SHP77 (cell line): ENCODE measurements around the gene ASIC2.

Source experiments
- DNase-seq, 2 experiments: peaks; one replicate each; lab custom pipeline; 2025; lab: John Stamatoyannopoulos, UW

ASIC2 gene

GRCh38 chr17:33113991-33114370 lies 179.1 kb downstream of the ASIC2 start:
- no peak for DNase-seq

GRCh38 chr17:33113276-33113990 lies 179.7 kb downstream of the ASIC2 start:
- no peak for DNase-seq

- DNase-seq: no peak
These were observed 180.3 kb downstream of the ASIC2 start for GRCh38 chr17:33112763-33113162.

DNA sequence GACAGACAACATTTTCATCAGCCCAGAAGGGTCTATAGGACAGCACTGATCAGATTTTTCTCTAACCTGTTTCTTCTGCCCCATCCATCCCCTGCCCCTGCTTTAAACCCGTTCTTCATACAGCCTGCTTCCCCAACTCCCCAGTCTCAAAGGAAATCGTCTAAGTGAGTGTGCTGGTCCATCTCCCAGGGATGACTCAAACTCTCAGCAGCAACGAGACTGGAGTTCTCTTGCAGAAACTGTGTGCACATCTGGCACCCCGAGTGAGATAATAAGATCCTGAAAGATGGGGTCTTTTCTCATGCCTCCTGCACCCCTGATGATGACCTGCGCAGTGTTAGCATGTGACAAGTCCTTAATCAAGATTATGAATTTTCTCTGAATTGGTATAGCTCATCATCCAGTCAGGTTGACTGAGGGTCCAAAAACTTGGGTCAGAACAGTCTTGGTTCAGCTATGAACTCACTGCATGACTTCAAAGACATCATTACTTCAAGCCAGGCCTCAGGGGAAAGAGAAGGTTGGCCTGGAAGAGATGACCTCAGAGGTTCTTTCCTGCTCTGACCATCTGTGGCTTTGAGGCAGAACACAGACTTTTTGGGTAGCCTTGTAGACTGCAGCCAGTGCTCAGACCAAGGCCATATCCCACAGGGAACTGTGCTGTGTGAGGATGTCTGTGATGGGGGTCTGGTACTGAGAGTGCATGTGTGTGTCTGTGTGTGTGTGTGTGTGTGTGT lies 183.6 kb downstream of the ASIC2 start:
- DNase-seq: no peak

- DNase-seq: no peak
These were observed 186.4 kb downstream of the ASIC2 start for GRCh38 chr17:33106525-33107165.

DNA sequence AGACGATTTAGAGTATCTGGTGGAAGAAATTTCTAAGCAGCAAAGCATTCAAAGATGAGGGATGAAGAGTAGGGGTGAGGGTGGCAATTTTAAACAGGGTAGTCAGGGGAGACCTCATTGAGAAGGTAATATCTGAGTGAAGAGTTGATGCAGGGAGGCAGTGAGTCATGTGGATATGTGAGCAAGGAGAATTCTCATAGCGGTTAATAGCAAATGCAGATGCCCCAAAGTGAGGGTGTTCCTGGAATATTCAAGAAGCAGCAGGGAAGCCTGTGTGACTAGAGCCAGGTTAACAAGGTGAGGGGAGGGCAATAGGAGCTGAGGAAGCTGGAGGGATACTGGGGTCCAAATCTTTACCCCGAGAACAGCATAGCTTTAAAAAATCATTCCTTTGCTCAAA lies 187.2 kb downstream of the ASIC2 start:
- no peak for DNase-seq

- DNase-seq: no peak
These were observed 193.2 kb downstream of the ASIC2 start for GRCh38 chr17:33099906-33100305.

DNA sequence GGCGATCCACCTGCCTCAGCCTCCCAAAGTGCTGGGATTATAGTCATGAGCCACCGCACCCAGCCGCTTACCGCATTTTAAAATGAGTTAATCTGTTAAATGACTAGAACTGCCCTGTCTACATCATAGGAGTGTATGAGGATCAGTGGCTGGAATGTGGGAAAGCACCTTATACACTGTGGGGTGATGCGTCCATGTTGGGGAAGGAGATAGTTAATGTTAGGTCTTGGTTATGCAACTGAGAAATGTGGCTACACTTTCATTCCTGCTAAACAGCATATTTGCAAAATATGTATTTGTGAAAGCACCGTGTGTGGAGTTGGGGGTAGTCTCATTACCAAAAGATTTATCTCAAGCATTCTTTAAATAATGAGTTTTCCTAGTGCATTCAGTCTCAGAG lies 193.8 kb downstream of the ASIC2 start:
- no peak for DNase-seq

GRCh38 chr17:33097411-33097810 lies 195.7 kb downstream of the ASIC2 start:
- no peak for DNase-seq

- no peak for DNase-seq
These were observed 196.9 kb downstream of the ASIC2 start for GRCh38 chr17:33096161-33096560.

DNA sequence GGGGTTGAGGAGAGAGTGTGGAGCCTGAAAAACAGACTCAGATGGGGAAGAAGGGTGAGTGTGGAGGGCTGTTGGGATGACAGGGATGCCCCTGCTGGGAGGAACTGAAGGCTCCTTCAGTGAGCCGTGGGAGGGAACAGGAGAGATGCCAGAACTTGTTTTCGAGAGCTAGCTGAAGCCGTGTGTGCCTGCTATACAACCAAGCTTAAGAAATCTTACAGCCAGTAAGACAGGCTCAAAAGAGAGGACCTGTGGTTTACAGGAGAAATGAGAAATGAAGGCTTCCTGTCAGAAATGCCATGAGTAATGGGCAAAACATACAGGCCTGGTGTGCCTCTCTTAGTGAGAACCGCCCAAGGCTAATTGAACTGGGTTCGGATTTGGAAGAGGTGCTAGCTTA lies 201.8 kb downstream of the ASIC2 start:
- DNase-seq: no peak

- DNase-seq: no peak
These were observed 202.3 kb downstream of the ASIC2 start for GRCh38 chr17:33090806-33091205.

- no peak for DNase-seq
These were observed 206.2 kb downstream of the ASIC2 start for GRCh38 chr17:33086878-33087277.

GRCh38 chr17:33086041-33086440 lies 207.1 kb downstream of the ASIC2 start:
- no peak for DNase-seq

- DNase-seq: no peak
These were observed 207.8 kb downstream of the ASIC2 start for GRCh38 chr17:33085256-33085655.

DNA sequence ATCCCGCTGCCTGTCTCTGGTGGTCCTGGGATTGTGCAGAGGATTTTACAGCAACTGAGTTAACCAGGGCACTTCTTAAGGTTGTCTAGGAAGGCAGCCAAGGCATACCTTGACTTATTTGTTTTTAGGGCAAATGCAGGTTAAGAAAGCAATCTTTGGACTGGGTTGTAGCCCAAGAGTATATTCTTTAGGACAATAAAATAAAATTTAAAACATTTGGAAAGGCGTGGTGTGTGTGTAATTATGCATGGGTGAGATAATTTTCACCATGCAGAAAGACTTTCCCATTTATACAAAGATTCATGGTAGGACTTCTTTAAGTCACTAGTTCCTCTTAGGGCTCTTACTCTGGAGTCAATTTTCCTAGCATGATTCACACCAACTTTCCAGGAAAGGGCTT lies 208.3 kb downstream of the ASIC2 start:
- no peak for DNase-seq

GRCh38 chr17:33082529-33083173 lies 210.4 kb downstream of the ASIC2 start:
- no peak for DNase-seq

GRCh38 chr17:33080091-33080490 lies 213.0 kb downstream of the ASIC2 start:
- no peak for DNase-seq

DNA sequence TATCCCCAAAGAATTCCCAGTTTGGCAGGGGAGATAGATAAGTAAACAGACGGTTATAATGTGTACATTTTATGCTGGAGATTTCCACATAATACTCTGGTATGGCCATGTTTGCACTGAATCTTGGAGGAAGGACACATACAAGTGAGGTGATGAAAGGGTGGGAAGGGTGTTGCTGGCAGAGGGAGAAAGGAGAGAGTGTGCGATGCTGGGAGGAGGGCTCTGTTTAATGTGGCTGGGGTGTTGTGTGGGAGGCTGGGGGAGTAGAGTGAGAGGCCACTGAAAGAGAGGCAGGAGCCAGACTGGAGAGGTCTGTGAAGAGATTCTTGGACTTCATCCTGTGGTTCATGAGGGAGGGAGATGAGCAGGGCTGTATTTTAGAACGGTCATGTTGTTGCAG lies 213.9 kb downstream of the ASIC2 start:
- no peak for DNase-seq

GRCh38 chr17:33076979-33077378 lies 216.1 kb downstream of the ASIC2 start:
- no peak for DNase-seq

GRCh38 chr17:33073416-33073815 lies 219.7 kb downstream of the ASIC2 start:
- no peak for DNase-seq

GRCh38 chr17:33072421-33073161 lies 220.5 kb downstream of the ASIC2 start:
- no peak for DNase-seq
